GM21447 (cell line): ENCODE data around the gene CKAP5.
"Not testable (repeated sequence)": the region's sequence is repeated elsewhere in the genome, so short reads cannot be mapped to it uniquely, and the experiment has no call there.

ENCODE experiments used
- ATAC-seq: cut with Tn5 transposase; IDR thresholded peaks from one replicate; pipeline ENCODE4 v1.9.1; 2021; ENCODE audit not compliant: unreplicated experiment

Gene CKAP5

DNA sequence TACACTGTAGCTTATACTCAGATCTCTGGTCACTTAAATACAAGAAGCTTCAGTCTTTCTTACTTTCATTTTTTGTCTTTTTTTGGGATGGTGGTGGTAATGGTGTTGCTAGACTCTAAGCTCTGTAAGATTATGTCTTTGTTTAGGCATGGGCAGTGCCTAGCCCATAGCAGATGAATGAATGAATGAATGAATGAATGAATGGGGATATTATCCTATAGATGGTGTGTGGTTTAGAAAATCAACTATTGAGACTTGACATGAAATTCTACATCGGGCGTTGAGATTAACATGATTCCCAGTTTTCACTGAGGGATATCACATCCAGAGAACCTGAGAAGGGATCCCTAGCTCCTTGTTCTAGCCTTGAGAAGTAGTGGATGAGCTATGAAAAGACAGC, 9.8 kb upstream of the CKAP5 start:
- ATAC-seq: no peak

DNA sequence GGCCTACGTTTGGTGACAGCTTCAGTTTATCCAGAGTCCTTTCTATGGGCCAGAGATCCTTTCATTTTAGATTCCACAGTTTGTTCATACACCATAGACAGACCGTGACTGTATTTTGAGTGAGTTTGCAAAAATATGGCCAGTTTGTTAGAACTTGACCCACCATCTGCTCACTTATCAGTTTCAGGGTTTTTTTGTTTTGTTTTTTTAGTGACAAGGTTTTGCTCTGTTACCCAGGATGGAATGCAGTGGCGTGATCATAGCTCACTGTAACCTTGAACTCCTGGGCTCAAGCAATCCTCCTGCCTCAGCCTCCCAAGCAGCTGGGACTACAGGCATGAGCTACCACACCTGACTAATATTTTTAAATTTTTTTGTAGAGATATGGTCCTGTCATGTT, 9.1 kb upstream of the CKAP5 start:
- no peak for ATAC-seq

DNA sequence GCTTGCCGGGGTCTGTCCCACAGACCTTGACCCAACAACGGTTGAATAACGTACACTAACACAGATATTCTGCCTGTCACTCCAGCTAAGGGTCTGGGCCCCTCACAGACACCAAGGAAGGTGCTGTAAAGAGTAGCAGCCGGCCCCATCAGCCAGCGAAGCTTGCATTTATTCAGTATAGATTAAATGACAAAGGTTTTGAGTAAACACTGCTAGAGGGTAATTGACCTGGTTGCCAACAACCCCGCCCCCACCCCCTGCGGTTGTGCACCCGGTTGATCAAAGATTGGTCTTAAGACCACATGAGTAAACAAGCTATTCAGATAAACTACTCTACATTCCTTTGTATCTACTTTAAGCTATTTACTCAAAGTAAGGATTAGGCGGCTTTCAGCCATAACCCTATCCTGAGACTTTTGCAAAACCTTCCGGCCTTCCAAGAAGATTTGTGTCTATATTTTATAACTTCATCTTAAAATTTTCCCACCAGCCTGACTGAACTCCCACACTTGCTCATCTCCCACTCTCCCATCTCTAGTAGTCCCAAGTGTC, 4.8 kb upstream of the CKAP5 start:
- no peak for ATAC-seq

GRCh38 chr11:46849631-46850030, 3.6 kb upstream of the CKAP5 start:
- ATAC-seq: no peak

GRCh38 chr11:46846510-46846830, 390 bp upstream of the CKAP5 start:
- ATAC-seq: no peak

DNA sequence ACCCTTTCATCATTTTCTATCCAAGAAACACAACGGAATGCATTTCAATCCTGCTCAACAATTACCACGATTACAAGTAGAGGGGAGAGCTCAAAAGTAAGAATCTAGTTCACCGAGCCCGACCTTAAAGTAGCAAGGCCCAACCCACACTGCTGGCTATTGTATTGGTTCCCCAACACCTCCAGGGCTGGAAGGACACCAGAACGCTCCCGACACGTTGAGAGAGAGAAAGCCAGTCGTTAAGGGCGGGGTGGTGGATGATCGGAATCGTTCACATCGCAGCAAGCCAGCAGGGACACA, 690 bp downstream of the CKAP5 start:
- ATAC-seq: no peak

- ATAC-seq: no peak
Observed at GRCh38 chr11:46840116-46840515, 6.0 kb downstream of the CKAP5 start.

DNA sequence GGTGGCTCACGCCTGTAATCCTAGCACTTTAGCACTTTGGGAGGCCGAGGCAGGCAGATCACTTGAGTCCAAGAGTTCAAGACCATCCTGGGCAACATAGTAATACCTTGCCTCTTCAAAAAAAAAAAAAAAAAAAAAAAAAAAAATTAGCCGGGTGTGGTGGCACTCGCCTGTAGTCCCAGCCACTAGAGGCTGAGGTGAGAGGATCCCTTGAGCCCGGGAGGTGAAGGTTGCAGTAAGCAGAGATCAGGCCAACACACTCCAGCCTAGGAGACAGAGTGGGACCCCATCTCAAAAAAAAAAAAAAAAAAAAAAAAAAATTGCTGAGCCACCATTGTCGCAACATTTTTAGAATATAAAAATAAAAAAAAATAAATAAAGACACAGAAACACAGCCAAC, 7.6 kb downstream of the CKAP5 start:
- ATAC-seq: no peak

DNA sequence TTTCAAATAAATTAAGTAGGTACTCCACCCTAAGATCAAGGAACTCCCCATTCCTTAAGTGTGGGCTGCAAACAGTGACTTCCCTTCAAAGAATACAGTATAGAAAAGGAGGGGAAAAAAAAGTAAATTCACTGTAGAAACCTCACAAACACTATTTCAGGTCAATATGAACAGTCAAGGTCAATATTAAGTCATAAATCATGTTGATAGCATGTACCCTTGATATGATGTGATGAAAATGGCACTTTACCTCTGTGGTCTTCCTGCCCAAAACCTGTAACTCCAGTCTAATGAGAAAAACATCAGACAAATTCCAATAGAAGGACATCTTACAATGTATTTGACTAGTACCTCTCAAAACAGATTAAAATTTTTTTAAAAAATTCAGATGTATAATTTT, 8.2 kb downstream of the CKAP5 start:
- ATAC-seq: no peak

DNA sequence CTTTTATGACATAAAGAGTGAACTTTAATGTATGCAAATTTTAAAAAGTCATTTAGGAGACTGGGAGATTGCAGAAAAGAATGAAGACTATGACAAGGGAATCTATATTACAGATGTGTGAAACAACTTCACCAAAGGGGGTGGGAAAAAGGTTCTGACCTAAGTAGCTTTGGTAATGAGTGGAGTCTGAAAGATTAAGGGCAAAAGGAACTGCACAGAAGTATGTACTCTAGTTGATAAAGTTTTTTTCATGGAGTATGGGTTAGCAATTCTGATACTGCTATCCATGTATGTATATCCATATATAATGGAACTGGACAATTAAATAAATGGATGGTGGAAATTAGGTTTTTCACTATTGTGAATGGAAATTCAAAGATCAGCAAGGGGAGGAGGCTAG, 9.2 kb downstream of the CKAP5 start:
- no peak for ATAC-seq

DNA sequence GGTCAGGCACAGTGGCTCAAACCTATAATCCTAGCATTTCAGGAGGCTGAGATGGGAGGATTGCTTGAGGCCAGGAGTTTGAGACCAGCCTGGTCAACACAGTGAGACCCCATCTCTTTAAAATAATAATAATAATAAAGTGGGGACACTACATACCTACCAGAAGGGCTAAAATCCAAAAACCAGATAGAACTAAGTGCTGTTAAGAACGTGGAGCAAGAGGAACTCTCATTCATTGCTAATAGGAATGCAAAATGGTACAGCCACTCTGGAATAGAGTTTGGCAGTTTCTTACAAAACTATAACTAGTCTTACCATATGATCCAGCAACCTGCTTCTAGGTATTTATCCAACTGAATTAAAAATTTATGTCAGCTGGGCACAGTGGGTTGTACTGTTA, 9.6 kb downstream of the CKAP5 start:
- no peak for ATAC-seq

GRCh38 chr11:46835897-46836296, 10.2 kb downstream of the CKAP5 start:
- ATAC-seq: no peak

GRCh38 chr11:46834821-46835220, 11.3 kb downstream of the CKAP5 start:
- ATAC-seq: no peak

- ATAC-seq: no peak
Observed at GRCh38 chr11:46832511-46833214, 13.4 kb downstream of the CKAP5 start.

DNA sequence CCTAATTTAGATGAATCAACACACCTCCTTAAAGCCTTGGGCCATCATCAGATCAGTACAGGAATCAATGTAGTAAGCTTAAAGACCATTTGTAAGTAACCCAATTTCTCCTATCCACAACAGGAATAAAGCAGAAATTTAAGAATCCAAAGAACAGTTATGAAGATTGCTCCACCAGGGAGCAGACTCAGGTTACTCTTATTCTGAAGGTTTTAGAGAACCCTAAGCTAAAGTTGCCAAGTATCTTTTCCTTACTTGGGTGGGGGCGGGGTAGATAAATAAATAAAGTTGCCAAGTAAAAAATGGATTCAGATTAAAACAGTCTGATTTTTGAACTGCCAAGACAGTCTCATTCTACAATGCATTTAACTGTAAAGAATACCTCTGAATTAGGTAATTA, 18.1 kb downstream of the CKAP5 start:
- no peak for ATAC-seq

GRCh38 chr11:46826310-46827044, 19.6 kb downstream of the CKAP5 start:
- ATAC-seq: peak; percentile 93

DNA sequence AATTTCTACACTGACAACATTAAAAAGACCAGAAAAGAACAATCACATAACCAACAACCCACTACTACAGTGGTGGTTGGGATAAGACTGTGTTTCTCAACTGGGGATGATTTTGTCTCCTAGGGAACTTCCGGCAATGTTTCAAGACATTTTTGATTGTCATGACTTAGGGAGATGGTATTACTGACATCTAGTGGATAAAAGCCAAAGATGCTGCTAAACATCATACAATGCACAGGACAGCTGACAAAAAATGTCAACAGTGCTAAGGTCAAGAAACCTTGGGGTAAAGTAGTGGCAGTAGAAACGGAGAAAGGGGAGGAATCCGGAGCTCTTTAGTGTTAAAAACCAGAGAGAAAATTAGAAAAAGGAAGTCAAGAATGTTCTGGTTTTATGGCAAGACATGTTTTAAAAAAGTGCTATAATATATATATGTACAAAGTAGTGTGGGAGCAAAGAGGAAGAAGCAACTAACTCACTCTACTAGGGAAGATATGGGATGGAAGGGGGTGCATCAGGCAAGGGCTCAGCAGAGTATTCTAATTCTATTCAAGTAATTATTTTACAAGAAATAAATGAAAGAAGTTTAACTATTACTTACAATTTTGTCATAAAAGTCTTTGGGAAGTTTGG, 37.2 kb downstream of the CKAP5 start:
- no peak for ATAC-seq

DNA sequence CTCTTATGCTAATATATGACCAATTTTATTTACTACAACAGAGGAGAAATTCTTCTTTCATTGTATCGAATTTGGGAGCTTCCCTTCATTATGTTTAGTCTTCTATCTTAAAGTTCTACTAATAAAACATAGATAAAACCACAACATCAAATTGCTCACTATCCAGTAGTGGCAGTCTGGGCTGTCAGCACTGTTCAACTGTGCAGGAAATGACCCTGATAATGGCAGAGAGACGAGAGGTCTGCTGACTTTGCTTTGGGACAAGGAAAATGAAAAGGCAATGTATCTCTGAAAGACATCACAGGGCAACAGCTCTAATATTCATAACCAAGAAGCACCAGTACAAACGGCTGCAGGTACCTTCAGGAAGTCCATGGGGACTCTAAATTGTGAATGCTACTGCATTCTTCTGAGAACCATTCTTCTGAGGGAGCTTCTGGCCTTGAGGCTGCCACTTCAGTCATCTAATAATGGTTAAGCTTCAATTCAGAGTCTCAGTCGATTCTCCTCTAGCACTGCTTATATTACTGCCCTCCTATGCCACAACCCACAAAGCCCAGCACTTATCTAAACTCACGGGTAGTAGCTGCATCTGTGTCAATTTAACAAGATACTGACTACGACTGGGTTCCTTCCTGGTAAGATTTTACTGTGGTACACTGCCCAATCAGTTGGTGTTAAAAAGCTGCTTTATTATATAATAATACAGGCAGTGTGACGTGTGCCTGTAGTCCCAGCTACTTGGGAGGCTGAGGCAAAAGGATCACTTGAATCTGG, 44.2 kb downstream of the CKAP5 start:
- no peak for ATAC-seq

- no peak for ATAC-seq
Observed at GRCh38 chr11:46800177-46800576, 45.9 kb downstream of the CKAP5 start.

- not testable (repeated sequence) for ATAC-seq
Observed at GRCh38 chr11:46799725-46800124, 46.4 kb downstream of the CKAP5 start.

GRCh38 chr11:46778416-46778815, 67.7 kb downstream of the CKAP5 start:
- ATAC-seq: no peak

- no peak for ATAC-seq
Observed at GRCh38 chr11:46776878-46777277, 69.2 kb downstream of the CKAP5 start.
